Occipital lobe (tissue), 2 donors: ENCODE data around the gene NUDT7. TPM values are rescaled to one million over a fixed set of nuclear protein-coding genes. Genes with fewer than 3 reads are reported as not detected.

Source experiments
- DNase-seq: peaks from one replicate; lab custom pipeline; 2025; lab: John Stamatoyannopoulos, UW
- total RNA-seq: library from RNA; depleted of rRNA; stranded (reverse); fragments of >200 nt; gene quantifications from one replicate; pipeline ENCODE4 v1.2.3, GENCODE V29; 2014

Gene NUDT7
- 2.7 TPM for total RNA-seq

DNA sequence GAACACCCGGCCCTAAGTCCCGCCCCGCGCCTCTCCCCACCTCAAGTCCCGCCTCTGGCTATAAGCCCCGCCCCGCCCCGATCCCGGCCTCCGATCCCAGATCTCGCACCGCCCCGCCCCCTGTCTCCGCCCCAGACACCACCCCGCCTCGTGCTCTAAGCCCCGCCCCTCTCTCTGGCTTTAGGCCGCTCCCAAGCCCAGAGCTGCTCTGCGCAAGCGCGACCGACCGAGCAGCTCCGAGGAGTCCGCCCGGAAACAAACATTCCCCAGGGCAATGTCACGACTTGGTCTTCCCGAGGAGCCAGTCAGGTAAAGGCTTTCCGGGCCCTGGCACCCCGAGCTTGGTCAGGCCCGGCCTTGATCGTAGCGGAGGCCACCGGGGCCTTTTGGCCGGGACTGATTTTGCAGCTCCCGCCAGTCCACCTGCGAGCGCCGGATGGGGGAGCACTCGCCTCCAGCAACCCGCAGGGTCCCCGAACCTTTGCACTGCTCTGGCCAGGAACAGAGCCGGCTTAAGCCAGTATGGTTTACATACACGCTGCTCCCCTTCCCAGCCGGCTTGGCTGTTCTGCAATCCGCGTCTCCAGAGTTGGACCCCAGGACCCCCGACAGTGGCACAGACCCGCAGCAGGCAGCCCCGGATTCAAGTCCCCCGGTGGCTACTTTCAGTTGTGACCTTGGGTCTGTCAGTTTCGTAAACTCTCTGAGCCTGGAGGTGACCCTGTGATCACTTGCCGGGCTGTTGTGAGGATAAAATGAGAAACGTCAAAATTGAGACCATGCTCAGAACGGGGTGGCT is at the start of gene NUDT7:
Gene NUDT7, plus strand, starts transcription at position 206 of the 799 bp plus-strand sequence. Its CDS starts 69 bp downstream, at position 275.
- peak; percentile 96 for DNase-seq

- no peak for DNase-seq
Observed at GRCh38 chr16:77674888-77675287, 47.4 kb upstream of the NUDT7 start.

DNA sequence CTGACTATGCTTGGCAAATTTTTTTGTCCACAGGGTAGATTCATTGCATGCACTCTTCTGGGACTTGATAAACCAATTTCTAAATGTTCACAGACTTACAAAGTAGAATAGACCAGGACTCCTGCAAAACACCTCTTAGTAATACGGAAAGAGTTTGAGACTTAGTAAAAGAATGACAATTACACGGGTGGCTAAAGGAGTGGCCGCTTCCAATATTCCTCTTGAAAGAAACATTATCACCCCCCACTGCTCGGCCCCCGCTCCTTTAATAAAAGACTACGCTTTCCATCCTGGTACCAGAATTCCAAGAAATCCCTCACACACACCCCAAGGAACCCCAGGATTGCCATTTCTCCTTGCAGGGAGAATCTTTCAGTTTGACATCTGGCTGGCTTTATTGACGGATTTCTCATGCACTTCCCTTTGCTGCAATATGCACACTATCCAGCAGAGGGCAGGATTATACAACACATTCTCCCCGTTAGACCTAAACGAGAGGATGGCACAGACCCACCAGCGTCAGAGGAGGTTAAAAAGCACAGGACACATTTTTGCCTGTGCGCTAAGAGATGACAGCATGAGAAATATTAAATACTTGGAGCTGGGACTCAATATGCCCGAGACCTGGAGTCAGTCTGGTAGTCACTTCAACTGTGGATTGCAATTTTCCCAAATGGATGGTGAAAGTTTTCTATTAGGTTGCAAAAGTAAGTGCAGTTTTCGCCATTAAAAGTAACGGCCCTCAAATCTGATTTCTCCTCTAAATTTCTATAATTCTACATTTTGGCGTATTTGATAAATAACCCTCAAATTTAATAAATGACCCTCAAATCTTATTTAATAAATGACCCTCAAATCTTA is 46.6 kb upstream of the NUDT7 start:
- DNase-seq, result peak; percentile 12

DNA sequence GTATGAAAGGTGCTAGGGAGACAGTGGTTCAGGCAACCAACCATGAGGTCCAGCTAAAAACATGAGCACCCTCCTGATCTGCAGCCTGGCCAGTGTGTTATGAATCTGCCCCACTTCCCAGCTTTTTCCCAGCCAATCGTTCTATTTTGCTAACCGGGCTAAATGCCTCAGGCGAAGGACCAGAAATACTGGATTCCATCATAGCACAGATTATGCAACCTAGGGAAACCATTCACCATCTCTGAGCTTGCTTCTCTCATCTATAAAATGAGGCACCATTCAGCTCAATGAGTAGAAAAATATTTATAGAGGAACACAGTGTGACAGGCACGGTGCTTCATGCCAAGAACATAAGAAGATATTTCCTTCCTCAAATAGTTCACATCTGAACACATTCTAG is 45.2 kb upstream of the NUDT7 start:
- DNase-seq, result no peak

DNA sequence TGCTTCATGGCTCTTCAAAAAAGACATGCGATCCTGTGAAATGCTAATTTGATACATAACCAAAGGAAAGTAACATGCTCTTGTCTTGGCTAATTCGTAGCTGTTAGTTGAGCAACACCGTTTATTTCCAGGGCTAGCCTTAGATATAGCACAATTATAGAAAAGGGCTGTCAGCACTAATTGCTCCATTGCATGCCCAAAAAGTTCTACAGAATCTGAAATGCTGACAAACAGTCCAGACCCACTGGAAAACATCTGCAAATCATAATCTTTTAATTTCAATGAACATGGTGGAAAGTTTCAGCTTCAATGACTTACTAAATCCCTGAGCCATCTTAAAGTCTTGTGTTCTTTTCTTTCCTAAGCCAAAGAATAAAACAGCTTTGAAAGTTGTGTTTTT is 42.9 kb upstream of the NUDT7 start:
- DNase-seq, result no peak

DNA sequence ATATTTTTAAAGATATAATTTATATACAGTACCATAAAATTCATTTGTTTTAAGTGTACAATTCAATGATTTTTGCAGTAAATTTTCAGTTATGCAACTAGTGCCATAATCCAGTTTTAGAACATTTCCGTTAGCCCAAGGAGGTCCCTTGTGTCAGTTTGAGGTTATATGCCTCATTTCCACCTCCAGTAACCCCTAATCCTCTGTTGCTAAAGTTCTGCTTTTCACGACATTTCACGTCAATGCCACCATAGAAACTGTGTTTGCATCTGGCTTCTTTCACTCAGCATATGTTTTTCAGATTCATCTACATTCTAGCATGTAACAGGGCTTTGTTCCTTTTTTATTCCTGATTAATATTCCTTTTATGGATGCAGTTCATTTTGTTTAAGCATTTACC is 42.4 kb upstream of the NUDT7 start:
- no peak for DNase-seq

- no peak for DNase-seq
Observed at GRCh38 chr16:77680496-77680895, 41.8 kb upstream of the NUDT7 start.

GRCh38 chr16:77682586-77682985 is 39.7 kb upstream of the NUDT7 start:
- DNase-seq, result no peak

- no peak for DNase-seq
Observed at GRCh38 chr16:77683397-77684180, 38.7 kb upstream of the NUDT7 start.

- no peak for DNase-seq
Observed at GRCh38 chr16:77684181-77684526, 38.2 kb upstream of the NUDT7 start.

DNA sequence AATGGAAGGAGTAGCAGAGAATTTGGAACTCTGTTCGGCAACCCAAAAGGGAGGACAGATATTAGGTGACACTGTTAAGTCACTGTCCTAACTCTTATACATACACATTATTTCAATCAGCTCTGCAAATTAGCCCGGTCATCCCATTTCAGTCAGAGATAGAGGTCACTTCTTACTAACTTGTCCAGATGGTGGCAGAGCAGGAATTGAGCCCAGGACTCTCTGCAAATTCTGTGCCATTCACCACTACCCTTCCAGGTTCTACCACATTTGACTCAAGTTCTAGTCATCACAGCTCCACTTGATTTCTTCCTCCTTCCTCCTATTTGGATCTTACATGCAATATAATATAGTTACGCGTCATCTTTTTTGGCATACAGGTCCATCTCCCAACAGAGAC is 35.9 kb upstream of the NUDT7 start:
- DNase-seq, result no peak

GRCh38 chr16:77689971-77690370 is 32.3 kb upstream of the NUDT7 start:
- DNase-seq, result no peak

DNA sequence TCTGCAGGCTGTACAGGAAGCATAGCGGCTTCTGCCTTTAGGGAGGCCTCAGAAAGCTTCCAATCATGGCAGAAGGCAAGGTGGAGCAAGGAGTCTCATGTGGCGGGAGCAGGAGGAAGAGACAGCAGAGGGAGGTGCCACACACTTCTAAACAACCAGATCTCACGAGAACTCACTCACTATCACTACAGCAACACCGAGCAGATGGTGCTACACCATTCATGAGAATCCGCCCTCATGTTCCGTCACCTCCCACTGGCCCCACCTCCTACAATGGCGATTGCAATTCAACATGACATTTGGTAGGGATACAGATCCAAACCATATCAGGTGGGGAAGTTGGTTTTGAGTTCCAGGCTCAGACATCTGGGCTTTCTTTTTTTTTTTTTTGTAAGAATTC is 31.9 kb upstream of the NUDT7 start:
- no peak for DNase-seq

DNA sequence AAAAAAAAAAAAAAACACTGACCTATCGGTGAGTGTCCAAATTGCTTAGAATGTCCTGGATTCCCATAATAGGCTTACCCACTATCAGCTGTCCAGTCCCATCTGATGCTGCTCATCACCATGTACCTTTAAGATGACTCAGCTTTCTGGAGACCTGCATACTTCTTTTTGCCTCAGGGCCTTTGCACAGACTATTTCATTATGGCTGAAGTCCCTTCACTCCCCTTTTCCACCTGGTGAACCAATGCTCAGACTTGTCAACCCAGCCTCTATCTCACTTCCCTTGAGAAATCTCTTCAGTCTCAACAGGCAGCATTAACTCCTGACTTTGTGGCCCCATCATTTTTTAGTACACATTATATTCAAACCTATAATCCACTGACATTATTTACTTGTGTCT is 29.7 kb upstream of the NUDT7 start:
- no peak for DNase-seq

DNA sequence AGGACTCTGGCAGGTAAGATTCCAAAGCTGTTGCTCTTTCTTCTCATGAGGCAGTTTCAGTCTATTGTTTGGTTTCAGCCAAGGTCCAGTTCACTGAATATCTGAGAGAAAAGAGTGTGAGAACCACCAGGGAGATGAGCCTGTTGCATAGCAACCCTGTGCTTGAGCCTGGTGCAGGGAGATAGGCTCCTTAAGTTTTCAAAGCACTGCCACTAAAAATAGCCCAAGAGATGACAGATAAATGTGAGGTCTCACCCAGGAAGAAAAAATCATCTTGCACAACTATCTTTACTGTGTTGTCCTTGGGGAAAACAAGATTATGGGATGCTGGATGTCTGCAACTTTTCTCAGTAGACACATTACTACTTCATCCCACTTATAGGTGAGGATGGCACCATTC is 26.2 kb upstream of the NUDT7 start:
- no peak for DNase-seq

- no peak for DNase-seq
Observed at GRCh38 chr16:77700846-77701245, 21.5 kb upstream of the NUDT7 start.

DNA sequence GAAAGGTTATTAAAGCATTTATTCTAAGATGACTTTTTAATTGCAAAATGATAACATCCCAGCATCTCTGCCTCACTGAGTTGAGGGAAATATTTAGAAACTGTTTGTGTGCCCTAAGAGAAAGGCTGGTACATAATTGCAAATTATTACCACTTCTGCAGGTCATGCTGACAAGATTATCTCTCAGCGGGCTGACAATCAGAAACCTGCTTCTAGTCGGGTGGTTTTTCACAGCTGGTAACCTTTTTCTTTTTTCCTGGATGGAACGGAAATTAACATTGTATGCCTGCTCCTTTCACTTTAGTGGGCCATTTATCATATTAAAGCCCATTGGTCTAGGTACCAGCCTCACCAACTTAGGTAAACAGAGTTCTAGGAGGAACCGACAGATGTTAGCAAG is 17.0 kb upstream of the NUDT7 start:
- DNase-seq, result no peak

DNA sequence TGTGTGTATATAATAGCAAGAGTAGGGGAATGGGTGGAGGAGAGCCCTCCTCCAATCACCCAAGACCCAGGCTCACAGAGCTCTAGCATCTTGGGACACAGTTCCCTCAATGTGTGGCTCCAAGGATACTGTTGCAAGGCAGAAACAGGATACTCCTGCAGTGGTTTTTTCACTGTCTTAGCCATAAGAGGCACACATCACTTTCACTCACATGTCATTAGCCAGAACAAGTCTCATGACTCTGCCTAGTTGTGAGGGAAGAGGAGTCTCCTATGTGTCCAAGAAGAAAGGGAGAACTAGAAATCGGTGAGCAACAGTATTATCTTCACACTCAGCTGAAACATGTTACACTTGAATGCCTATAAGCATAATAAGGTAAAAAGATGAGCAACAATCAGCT is 11.1 kb upstream of the NUDT7 start:
- no peak for DNase-seq

DNA sequence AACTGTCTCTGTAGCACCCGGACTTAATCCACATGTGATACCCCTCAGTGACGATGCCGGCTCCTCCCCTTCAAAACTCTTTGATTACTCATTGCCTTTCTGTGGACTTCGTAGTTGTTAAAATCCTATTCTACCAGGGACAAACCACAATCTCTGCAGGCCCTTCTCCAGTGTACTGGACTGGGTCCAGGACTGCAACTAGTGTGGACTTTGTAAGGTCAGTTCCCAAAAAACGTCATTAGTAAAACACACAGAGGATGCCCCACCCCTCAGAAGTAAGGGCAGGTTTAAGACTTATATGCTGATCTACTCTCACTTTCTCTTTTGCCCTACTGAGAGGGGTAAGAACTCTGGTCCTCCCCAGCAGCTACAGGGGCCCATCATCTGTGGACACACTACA is 10.5 kb upstream of the NUDT7 start:
- DNase-seq, result no peak

DNA sequence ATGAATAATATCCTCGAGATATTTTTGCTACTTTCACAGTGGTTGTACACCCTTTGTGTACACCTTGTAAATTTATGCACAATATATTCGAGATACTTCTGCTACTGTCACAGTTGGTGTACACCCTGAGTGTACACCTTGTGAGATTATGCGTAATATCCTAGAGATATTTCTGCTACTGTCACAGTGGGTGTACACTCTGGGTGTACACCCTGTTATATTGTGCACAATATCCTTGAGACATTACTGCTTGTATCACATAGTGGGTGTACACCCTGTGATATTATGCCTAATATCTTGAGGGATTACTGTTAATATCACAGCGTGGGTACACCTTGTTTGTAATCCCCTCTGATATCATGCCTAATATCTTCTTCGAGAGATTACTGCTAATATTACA is 7.2 kb upstream of the NUDT7 start:
- DNase-seq, result no peak

- no peak for DNase-seq
Observed at GRCh38 chr16:77721752-77722308, 484 bp upstream of the NUDT7 start.

GRCh38 chr16:77723108-77723514 is 797 bp downstream of the NUDT7 start:
- DNase-seq, result no peak
